ENCODE measurements around the gene FGF1. TPM values are rescaled to one million over a fixed set of nuclear protein-coding genes. Genes with fewer than 3 reads are reported as not detected.

FGF1 gene
- total and polyA plus RNA-seq, 2 donors (not counting 1 experiment from before 2014, with no cell fraction given) = not detected

- Mint-ChIP-seq H3K4me1 (no peaks in the 10 kb centered on the region), H3K4me3 (no peak overlapping the region), H3K27me3 (peaks cover 35% of the 10 kb centered on the region), H3K27ac (no peak overlapping the region), H3K9me3 (ENCODE audit: insufficient read depth) (no peaks in the 10 kb centered on the region)
- H3K4me1 ChIP-seq (ENCODE audit: control insufficient read depth in 2 of 2, insufficient read depth in 2 of 2, low read length in 2 of 2) = no peaks in the 10 kb centered on the region
- ChIA-PET CTCF (interaction anchor here (2.8 kb wide), 1 partner anchor 8 kb away, joined by 11 read pairs; no protein-coding TSS in a partner anchor), POLR2A (no interaction called here)
- H3K27ac ChIP-seq (ENCODE audit: low read length in 2 of 2) = no peak overlapping the region
- H3K36me3 ChIP-seq (replicated peaks in 1 of 2; ENCODE audit: control extremely low read depth in 1 of 2, control insufficient read depth in 1 of 2, extremely low read depth in 1 of 2, insufficient read depth in 2 of 2, low read length in 1 of 2) = no peaks in the 10 kb centered on the region
- no peak overlapping the region for H3K4me2 ChIP-seq (replicated peaks; ENCODE audit: low read depth, low read length, poor library complexity, severe bottlenecking)
- no peak overlapping the region for H3K9ac ChIP-seq (ENCODE audit: low read length)
- no peak for TF ChIP-seq EZH2 (IDR thresholded peaks at IDR 0.05; ENCODE audit: borderline replicate concordance, insufficient read depth, low read depth, low read length, poor library complexity, severe bottlenecking)
- TF ChIP-seq, protein P1, sequence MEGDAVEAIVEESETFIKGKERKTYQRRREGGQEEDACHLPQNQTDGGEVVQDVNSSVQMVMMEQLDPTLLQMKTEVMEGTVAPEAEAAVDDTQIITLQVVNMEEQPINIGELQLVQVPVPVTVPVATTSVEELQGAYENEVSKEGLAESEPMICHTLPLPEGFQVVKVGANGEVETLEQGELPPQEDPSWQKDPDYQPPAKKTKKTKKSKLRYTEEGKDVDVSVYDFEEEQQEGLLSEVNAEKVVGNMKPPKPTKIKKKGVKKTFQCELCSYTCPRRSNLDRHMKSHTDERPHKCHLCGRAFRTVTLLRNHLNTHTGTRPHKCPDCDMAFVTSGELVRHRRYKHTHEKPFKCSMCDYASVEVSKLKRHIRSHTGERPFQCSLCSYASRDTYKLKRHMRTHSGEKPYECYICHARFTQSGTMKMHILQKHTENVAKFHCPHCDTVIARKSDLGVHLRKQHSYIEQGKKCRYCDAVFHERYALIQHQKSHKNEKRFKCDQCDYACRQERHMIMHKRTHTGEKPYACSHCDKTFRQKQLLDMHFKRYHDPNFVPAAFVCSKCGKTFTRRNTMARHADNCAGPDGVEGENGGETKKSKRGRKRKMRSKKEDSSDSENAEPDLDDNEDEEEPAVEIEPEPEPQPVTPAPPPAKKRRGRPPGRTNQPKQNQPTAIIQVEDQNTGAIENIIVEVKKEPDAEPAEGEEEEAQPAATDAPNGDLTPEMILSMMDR (IDR thresholded peaks at IDR 0.05) = no peak
- no peak overlapping the region for H3K4me3 ChIP-seq (ENCODE audit: control extremely low read depth in 1 of 5, extremely low read depth in 1 of 5, insufficient read depth in 1 of 5, low read depth in 2 of 5, low read length in 4 of 5)
- no peaks in the 10 kb centered on the region for H3K27me3 ChIP-seq (replicated peaks in 1 of 4; ENCODE audit: control extremely low read depth in 1 of 4, control insufficient read depth in 3 of 4, insufficient read depth in 4 of 4, low read length in 3 of 4)
- DNase-seq (no peak), ATAC-seq (ENCODE audit: low read depth) (no peak)
- no peaks in the 10 kb centered on the region for H4K20me1 ChIP-seq (ENCODE audit: control insufficient read depth, insufficient read depth, low read length, poor library complexity, severe bottlenecking)
- 91% methylated on average over 6 of the region's 6 CpGs for WGBS (ENCODE audit: insufficient coverage)
- no peak overlapping the region for H2AFZ ChIP-seq (ENCODE audit: insufficient read depth, low read depth, low read length, poor library complexity, severe bottlenecking)
- no peaks in the 10 kb centered on the region for H3K9me3 ChIP-seq (ENCODE audit: control extremely low read depth in 1 of 3, control insufficient read depth in 2 of 3, insufficient read depth in 1 of 3, low read length in 2 of 3)
- intact Hi-C loops (cut with micrococcal nuclease) = no loop called here
- no peaks in the 10 kb centered on the region for H3K79me2 ChIP-seq (ENCODE audit: control insufficient read depth, insufficient read depth, low read length)
These were observed 22.6 kb downstream of the FGF1 start for GRCh38 chr5:142663246-142663645.

DNA sequence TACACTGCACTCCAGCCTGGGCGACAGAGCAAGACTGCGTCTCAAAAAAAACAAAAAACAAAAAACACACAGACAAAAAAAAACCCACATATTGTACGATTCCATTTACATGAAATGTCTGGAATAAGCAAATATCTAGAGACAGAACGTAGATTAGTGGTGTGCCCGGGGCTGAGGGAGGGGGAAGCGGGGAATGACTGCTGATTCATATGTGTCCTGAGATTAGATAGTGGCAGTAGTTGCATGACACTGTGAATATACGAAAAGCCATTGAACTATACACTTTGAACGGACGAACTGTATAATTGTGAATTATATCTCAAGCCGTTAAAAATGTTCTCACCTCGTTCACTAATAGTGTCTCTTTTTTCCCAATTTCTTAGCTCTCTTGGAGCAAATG is 23.9 kb downstream of the FGF1 start:
- CTCF ChIA-PET = interaction anchor here (0.7 kb wide), 1 partner anchor 1474 kb away, joined by 4 read pairs; no protein-coding TSS in a partner anchor
- Mint-ChIP-seq H3K27me3 (peaks cover 47% of the 10 kb centered on the region), H3K4me1 (no peaks in the 10 kb centered on the region), H3K4me3 (no peak overlapping the region), H3K9me3 (ENCODE audit: insufficient read depth) (no peaks in the 10 kb centered on the region), H3K27ac (no peak overlapping the region)
- Histone ChIP-seq H3K79me2 (ENCODE audit: control insufficient read depth, insufficient read depth, low read length) (no peaks in the 10 kb centered on the region), H3K36me3 (replicated peaks in 1 of 2; ENCODE audit: control extremely low read depth in 1 of 2, control insufficient read depth in 1 of 2, extremely low read depth in 1 of 2, insufficient read depth in 2 of 2, low read length in 1 of 2) (no peaks in the 10 kb centered on the region), H3K9ac (ENCODE audit: low read length) (no peak overlapping the region), H3K4me1 (ENCODE audit: control insufficient read depth in 2 of 2, insufficient read depth in 2 of 2, low read length in 2 of 2) (no peaks in the 10 kb centered on the region), H3K27me3 (replicated peaks in 1 of 4; ENCODE audit: control extremely low read depth in 1 of 4, control insufficient read depth in 3 of 4, insufficient read depth in 4 of 4, low read length in 3 of 4) (no peaks in the 10 kb centered on the region), H3K27ac (ENCODE audit: low read length in 2 of 2) (no peak overlapping the region), H3K9me3 (ENCODE audit: control extremely low read depth in 1 of 3, control insufficient read depth in 2 of 3, insufficient read depth in 1 of 3, low read length in 2 of 3) (no peaks in the 10 kb centered on the region), H3K4me2 (replicated peaks; ENCODE audit: low read depth, low read length, poor library complexity, severe bottlenecking) (no peak overlapping the region), H4K20me1 (ENCODE audit: control insufficient read depth, insufficient read depth, low read length, poor library complexity, severe bottlenecking) (no peaks in the 10 kb centered on the region), H3K4me3 (ENCODE audit: control extremely low read depth in 1 of 5, extremely low read depth in 1 of 5, insufficient read depth in 1 of 5, low read depth in 2 of 5, low read length in 4 of 5) (no peak overlapping the region), H2AFZ (ENCODE audit: insufficient read depth, low read depth, low read length, poor library complexity, severe bottlenecking) (no peak overlapping the region)
- POLR2A ChIA-PET = no interaction called here
- DNase-seq = no peak
- intact Hi-C loops (cut with micrococcal nuclease) = no loop called here
- no peak for ATAC-seq (ENCODE audit: low read depth)
- TF ChIP-seq, protein P1 (IDR thresholded peaks at IDR 0.05) = no peak
- TF ChIP-seq EZH2 (IDR thresholded peaks at IDR 0.05; ENCODE audit: borderline replicate concordance, insufficient read depth, low read depth, low read length, poor library complexity, severe bottlenecking) = no peak
- 97% methylated on average over 5 of the region's 11 CpGs for WGBS (ENCODE audit: insufficient coverage)
